SU-DHL-6 (cell line): ENCODE data around the gene C6orf89.

ENCODE experiments used
- H2AFZ ChIP-seq: fragments of 200-600 bp; sonication (generic); 2 replicates; pipeline ENCODE4 v1.6.1; 2014; ENCODE audit warnings: low read depth, mild to moderate bottlenecking, moderate library complexity, mixed read lengths, antibody characterized with exemption, low read length; ENCODE audit not compliant: severe bottlenecking
- H3F3A ChIP-seq: fragments of 200-600 bp; shearing (Covaris generic); 2 replicates; pipeline ENCODE4 v1.6.0; 2016; ENCODE audit warnings: antibody characterized with exemption, mild to moderate bottlenecking; ENCODE audit not compliant: insufficient read depth
- H3K27ac ChIP-seq: fragments of 200-600 bp; sonication (generic); 2 replicates; pipeline ENCODE4 v1.5.1; 2016; ENCODE audit warnings: low read depth, mild to moderate bottlenecking, low read length, moderate library complexity, mixed read lengths
- H3K27me3 ChIP-seq: fragments of 200-600 bp; sonication (generic), shearing (Covaris generic); 2 replicates; pipeline ENCODE4 v1.6.0; 2014; ENCODE audit warnings: mild to moderate bottlenecking, low read length
- H3K36me3 ChIP-seq: fragments of 200-600 bp; sonication (generic); 2 replicates; pipeline ENCODE4 v1.6.1; 2014; ENCODE audit warnings: mild to moderate bottlenecking, low read length, mixed read lengths
- H3K4me2 ChIP-seq: fragments of 300-600, 200-600 bp; shearing (Covaris generic), sonication (generic); 2 replicates; pipeline ENCODE4 v1.6.0; 2014; ENCODE audit warnings: low read length, low read depth, mild to moderate bottlenecking; ENCODE audit not compliant: poor library complexity, severe bottlenecking
- H3K4me3 ChIP-seq: fragments of 200-600 bp; sonication (generic); 2 replicates; pipeline ENCODE4 v1.5.1; 2014; ENCODE audit warnings: antibody characterized with exemption, low read length, mild to moderate bottlenecking, mixed read lengths; ENCODE audit not compliant: insufficient read depth, poor library complexity, severe bottlenecking
- H3K79me2 ChIP-seq: fragments of 200-600 bp; sonication (generic); 2 replicates; pipeline ENCODE4 v1.6.1; 2014; ENCODE audit warnings: mild to moderate bottlenecking, low read length, moderate library complexity; ENCODE audit not compliant: insufficient read depth
- H3K9ac ChIP-seq: fragments of 200-600 bp; sonication (generic); 2 replicates; pipeline ENCODE4 v1.7.0; 2014; ENCODE audit warnings: mild to moderate bottlenecking, low read length
- H3K9me2 ChIP-seq: fragments of 200-600 bp; sonication (generic); replicated peaks from 2 replicates; pipeline ENCODE4 v1.6.1; 2014; ENCODE audit warnings: low read length; ENCODE audit not compliant: insufficient read depth
- H3K9me3 ChIP-seq: fragments of 200-600 bp; sonication (generic); 2 replicates; pipeline ENCODE4 v1.6.1; 2014; ENCODE audit warnings: low read length, mixed read lengths; ENCODE audit not compliant: insufficient read depth
- H4K20me1 ChIP-seq: fragments of 200-600 bp; sonication (generic); 2 replicates; pipeline ENCODE4 v1.6.1; 2014; ENCODE audit warnings: low read depth, mild to moderate bottlenecking, antibody characterized with exemption, low read length, moderate library complexity, mixed read lengths
- EZH2phosphoT487 ChIP-seq: fragments of 200-600 bp; sonication (generic), shearing (Covaris generic); conservative IDR thresholded peaks from 2 replicates; pipeline ENCODE4 v1.6.1; 2018; ENCODE audit warnings: mild to moderate bottlenecking, antibody characterized with exemption, low read length, moderate library complexity, mixed read lengths
- TF ChIP-seq, protein P1 (sequence below): fragments of 200-600 bp; sonication (generic); IDR thresholded peaks from one replicate; pipeline ENCODE4 v1.5.1; 2017; ENCODE audit warnings: antibody characterized with exemption, mild to moderate bottlenecking, low read length, moderate library complexity; ENCODE audit not compliant: insufficient read depth, poor library complexity, severe bottlenecking

The C6orf89 gene, protein sequence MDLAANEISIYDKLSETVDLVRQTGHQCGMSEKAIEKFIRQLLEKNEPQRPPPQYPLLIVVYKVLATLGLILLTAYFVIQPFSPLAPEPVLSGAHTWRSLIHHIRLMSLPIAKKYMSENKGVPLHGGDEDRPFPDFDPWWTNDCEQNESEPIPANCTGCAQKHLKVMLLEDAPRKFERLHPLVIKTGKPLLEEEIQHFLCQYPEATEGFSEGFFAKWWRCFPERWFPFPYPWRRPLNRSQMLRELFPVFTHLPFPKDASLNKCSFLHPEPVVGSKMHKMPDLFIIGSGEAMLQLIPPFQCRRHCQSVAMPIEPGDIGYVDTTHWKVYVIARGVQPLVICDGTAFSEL

DNA sequence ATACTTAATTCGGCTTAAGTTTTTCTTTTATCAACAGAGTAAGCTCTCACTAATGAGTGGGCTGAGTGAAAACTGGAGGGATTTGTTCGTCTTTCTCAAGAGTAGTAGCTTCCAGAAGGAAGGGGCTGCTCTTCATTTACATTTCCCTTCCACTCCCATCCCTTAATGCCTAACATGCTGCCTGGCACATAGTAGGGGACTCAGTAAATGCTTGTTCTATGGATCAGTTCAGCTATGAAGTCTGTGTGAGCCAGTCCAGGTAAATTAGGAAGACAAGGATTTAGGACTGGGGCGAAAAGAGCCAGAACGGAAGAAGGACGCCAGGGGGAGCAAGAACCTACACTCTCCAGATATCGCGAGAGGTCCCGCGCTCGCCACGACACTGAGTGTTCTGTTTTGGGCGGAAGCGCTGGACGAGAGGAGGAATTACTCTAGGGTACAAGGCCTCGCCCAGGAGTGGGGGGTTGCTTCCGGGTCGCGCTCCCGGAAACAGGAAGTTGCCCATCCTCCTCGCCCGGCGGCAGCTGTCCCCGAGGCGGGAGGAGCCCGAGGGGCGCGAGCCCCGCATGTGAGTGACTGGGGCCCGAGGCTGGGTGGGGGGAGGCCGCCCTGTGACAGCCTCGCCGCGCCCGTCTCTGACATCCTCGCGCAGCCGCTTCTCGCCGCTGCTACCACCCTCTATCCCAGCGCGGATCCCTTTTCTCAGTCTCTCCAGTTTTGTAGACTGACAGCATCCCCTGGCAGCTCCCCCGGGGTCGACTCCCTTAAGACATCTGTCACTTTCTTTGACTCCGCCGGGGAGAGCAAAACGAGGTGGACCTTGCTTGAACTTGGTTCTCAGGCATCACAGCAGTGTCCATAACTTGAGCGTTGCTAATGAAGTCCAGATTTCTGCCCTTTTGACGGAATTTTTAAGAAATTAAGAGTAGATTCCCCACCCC lies at the start of gene C6orf89:
Gene C6orf89 (plus strand): TSS at position 492 of the 941 bp plus-strand sequence. CDS start 13,493 bp downstream, outside the sequence.
- no peaks in the 10 kb centered on the region for H3K27me3 ChIP-seq
- peak within 1 kb of the TSS; percentile 97 for H3K4me2 ChIP-seq
- no peaks in the 10 kb centered on the region for H3K9me3 ChIP-seq
- H2AFZ ChIP-seq: peak within 1 kb of the TSS; percentile 82
- no peaks in the 10 kb centered on the region for H4K20me1 ChIP-seq
- TF ChIP-seq, protein P1, sequence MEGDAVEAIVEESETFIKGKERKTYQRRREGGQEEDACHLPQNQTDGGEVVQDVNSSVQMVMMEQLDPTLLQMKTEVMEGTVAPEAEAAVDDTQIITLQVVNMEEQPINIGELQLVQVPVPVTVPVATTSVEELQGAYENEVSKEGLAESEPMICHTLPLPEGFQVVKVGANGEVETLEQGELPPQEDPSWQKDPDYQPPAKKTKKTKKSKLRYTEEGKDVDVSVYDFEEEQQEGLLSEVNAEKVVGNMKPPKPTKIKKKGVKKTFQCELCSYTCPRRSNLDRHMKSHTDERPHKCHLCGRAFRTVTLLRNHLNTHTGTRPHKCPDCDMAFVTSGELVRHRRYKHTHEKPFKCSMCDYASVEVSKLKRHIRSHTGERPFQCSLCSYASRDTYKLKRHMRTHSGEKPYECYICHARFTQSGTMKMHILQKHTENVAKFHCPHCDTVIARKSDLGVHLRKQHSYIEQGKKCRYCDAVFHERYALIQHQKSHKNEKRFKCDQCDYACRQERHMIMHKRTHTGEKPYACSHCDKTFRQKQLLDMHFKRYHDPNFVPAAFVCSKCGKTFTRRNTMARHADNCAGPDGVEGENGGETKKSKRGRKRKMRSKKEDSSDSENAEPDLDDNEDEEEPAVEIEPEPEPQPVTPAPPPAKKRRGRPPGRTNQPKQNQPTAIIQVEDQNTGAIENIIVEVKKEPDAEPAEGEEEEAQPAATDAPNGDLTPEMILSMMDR: peak; percentile 94
- no peak for TF ChIP-seq EZH2phosphoT487
- H3K79me2 ChIP-seq: peaks cover 48% of the 10 kb centered on the region
- peak within 1 kb of the TSS; percentile 86 for H3K27ac ChIP-seq
- no peaks in the 10 kb centered on the region for H3K9me2 ChIP-seq
- peak within 1 kb of the TSS; percentile 83 for H3K4me3 ChIP-seq
- H3K9ac ChIP-seq: peak within 1 kb of the TSS; percentile 77
- H3K36me3 ChIP-seq: peaks cover 4% of the 10 kb centered on the region; the same call in 1 of the 2 replicates
- peaks cover 34% of the 10 kb centered on the region; the same call in 1 of the 2 replicates for H3F3A ChIP-seq

DNA sequence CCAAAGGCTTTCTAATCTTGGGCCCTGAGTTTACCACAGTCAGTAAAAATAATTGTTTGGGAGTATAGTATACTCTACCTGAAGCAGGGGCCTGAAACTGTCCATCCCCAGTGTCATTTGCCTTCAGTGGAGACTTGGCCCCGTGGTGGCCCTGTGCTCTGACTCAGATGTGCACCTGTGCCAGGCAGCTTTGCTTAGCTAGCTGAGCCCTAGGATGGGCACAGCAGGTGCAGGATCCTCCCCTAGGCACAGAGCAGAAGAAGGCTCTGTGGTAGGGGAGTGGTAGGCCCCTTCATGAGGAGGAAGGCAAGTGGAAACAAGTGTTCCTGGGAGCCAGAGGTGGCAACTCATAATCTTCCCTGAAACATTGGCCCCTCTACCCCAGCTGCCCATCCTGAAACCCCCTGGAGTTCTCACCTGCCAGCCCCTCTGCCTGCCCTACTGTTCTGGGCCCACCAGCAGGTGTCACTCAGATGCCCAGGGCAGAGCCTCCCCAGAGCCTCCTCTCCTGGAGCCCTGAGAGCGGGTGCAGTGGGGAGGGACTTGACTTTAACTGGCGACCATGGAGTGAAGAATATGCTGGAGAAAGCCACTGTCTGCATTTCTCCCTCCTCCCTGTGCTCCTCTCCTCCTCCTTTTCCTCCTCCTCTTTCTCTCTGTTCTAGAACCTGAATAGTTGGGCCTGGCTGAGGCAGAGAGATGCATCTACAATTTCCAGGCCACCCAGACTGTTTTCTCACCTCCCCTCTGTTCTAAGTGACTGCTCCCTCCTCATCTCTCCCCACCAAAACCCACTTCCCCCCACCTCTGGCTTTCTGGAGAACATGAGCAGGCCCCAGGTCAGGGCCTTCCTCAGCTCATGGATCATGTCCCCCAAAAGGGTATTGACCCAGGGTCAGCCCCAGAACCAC lies 49.4 kb upstream of the C6orf89 start:
- no peaks in the 10 kb centered on the region for H3F3A ChIP-seq
- H4K20me1 ChIP-seq: no peaks in the 10 kb centered on the region
- H3K36me3 ChIP-seq: no peaks in the 10 kb centered on the region
- TF ChIP-seq EZH2phosphoT487: no peak
- TF ChIP-seq, protein P1: peak; percentile 64
- no peak overlapping the region for H2AFZ ChIP-seq
- no peaks in the 10 kb centered on the region for H3K9me3 ChIP-seq
- H3K4me2 ChIP-seq: no peak overlapping the region
- H3K9me2 ChIP-seq: no peaks in the 10 kb centered on the region
- H3K27ac ChIP-seq: no peak overlapping the region
- no peak overlapping the region for H3K9ac ChIP-seq
- no peak overlapping the region for H3K4me3 ChIP-seq
- no peaks in the 10 kb centered on the region for H3K27me3 ChIP-seq
- H3K79me2 ChIP-seq: no peaks in the 10 kb centered on the region

DNA sequence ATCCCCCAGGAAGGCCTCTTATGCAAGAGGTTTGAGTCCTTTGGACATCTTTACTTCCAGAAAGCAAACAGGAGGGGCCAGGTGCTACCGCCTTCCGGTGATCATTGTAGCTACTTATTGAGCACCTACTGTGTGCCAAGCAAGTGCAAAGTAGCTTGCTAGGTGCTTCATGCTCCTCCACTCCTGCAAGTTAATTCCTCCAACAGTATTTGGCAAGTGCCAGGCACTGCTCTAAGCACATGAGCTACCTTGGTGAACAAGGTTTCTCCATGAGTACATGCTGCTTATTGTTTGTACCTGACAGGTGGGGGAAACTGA lies 48.8 kb upstream of the C6orf89 start:
- Histone ChIP-seq H3K9me3 (no peaks in the 10 kb centered on the region), H2AFZ (no peak overlapping the region), H3K9ac (no peak overlapping the region), H3K36me3 (no peaks in the 10 kb centered on the region), H4K20me1 (no peaks in the 10 kb centered on the region), H3F3A (no peaks in the 10 kb centered on the region), H3K27ac (no peak overlapping the region), H3K27me3 (no peaks in the 10 kb centered on the region), H3K4me3 (no peak overlapping the region), H3K79me2 (no peaks in the 10 kb centered on the region), H3K9me2 (no peaks in the 10 kb centered on the region), H3K4me2 (no peak overlapping the region)
- TF ChIP-seq EZH2phosphoT487: no peak
- TF ChIP-seq, protein P1: no peak
